Activated T-helper 1 cell treated with anti-CD3 and anti-CD28 coated beads, Interleukin-12 subunit alpha, Interleukin-12 subunit beta, Interleukin-2, Interleukin-4 antibody, amounts not matched to agents 30 ng/mL and 10 ng/mL and 1 ng/mL, durations not matched to agents 14 hours and 24 hours and 36 hours (primary cell): Measurements from ENCODE around the gene SLC26A5. TPM values are rescaled to one million over a fixed set of nuclear protein-coding genes. Genes with fewer than 3 reads are reported as not detected.
A peak's percentile ranks its signal among the peaks of the same experiment; 100 is the strongest.

Source experiments
- DNase-seq: peaks from one replicate; pipeline ENCODE4 v3.0.0; 2021; ENCODE audit warnings: low spot score
- H3K27ac Mint-ChIP-seq: one replicate; pipeline ENCODE4 v1.8.0; 2021; ENCODE audit warnings: mild to moderate bottlenecking, mixed read lengths
- H3K27me3 Mint-ChIP-seq: one replicate; pipeline ENCODE4 v1.8.0; 2022; ENCODE audit warnings: mild to moderate bottlenecking, moderate library complexity, mixed read lengths; ENCODE audit not compliant: insufficient read depth
- H3K36me3 Mint-ChIP-seq: one replicate; pipeline ENCODE4 v1.8.0; 2021; ENCODE audit warnings: low read depth, mixed read lengths
- H3K4me1 Mint-ChIP-seq: one replicate; pipeline ENCODE4 v1.8.0; 2021; ENCODE audit warnings: low read depth, mixed read lengths
- H3K4me3 Mint-ChIP-seq: one replicate; pipeline ENCODE4 v1.8.0; 2021; ENCODE audit warnings: mild to moderate bottlenecking, moderate library complexity, mixed read lengths
- H3K9me3 Mint-ChIP-seq: one replicate; pipeline ENCODE4 v1.8.0; 2021; ENCODE audit warnings: mixed read lengths
- intact Hi-C: fragments of 100-400 bp; cut with micrococcal nuclease; formaldehyde crosslinking; loops from one replicate; pipeline ENCODE4 v1.15.1; 2024
- total RNA-seq: library from RNA; stranded (reverse); gene quantifications from 2 replicates; pipeline ENCODE4 v1.2.3, GENCODE V29; 2022

SLC26A5 gene
- total RNA-seq, 1 donor from 2014 or later, result not detected

DNA sequence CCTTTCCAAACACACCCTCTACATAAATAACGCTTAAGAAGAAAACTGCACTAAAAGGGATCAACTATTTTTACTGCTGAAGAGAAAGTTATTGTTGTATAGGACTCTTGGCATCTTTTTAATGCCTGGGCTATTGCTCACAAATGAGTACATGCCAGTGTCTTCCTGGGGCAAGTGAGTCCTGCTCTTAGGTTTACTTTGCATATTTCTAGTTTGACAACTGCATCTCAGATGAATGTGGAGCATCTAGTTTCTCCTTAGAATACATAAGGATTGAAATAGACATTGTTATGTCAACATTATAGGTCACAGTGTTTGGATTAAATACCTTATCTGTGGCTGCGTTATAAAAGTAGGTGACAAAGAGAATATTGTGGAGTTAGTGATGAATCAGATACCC lies 54.0 kb downstream of the SLC26A5 start:
- H3K4me1 Mint-ChIP-seq, result no peaks in the 10 kb centered on the region
- H3K9me3 Mint-ChIP-seq, result no peaks in the 10 kb centered on the region
- DNase-seq, result no peak
- H3K27ac Mint-ChIP-seq, result no peak overlapping the region
- no peak overlapping the region for H3K4me3 Mint-ChIP-seq
- H3K27me3 Mint-ChIP-seq, result peaks cover 3% of the 10 kb centered on the region
- intact Hi-C loops, result no loop called here
- no peaks in the 10 kb centered on the region for H3K36me3 Mint-ChIP-seq

DNA sequence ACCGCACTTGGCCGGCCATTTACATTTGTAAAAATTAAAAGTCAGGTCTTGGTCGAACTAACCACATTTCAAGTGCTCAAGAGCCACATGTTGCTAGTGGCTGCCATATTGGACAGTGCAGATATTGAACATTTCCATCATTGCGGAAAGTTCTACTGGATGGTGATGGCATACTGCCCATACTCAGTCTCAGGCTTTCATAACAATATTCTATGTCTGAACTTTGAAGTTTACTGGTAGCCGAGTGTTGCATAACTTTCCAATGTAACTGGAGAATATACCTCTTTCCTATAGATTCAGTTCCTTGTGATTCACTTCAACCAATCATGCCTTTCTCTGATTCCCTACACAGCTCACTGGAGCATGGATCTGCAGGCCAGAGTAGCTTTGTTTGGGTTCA lies 54.9 kb downstream of the SLC26A5 start:
- Mint-ChIP-seq H3K27ac (no peak overlapping the region), H3K4me3 (no peak overlapping the region), H3K9me3 (no peaks in the 10 kb centered on the region), H3K36me3 (no peaks in the 10 kb centered on the region), H3K4me1 (no peaks in the 10 kb centered on the region), H3K27me3 (peaks cover 5% of the 10 kb centered on the region)
- intact Hi-C loops, result no loop called here
- no peak for DNase-seq

GRCh38 chr7:103389263-103389662 lies 56.7 kb downstream of the SLC26A5 start:
- peaks cover 5% of the 10 kb centered on the region for H3K27me3 Mint-ChIP-seq
- H3K9me3 Mint-ChIP-seq, result no peaks in the 10 kb centered on the region
- H3K27ac Mint-ChIP-seq, result no peak overlapping the region
- H3K4me3 Mint-ChIP-seq, result no peak overlapping the region
- DNase-seq, result no peak
- no peaks in the 10 kb centered on the region for H3K4me1 Mint-ChIP-seq
- intact Hi-C loops, result no loop called here
- H3K36me3 Mint-ChIP-seq, result no peaks in the 10 kb centered on the region

DNA sequence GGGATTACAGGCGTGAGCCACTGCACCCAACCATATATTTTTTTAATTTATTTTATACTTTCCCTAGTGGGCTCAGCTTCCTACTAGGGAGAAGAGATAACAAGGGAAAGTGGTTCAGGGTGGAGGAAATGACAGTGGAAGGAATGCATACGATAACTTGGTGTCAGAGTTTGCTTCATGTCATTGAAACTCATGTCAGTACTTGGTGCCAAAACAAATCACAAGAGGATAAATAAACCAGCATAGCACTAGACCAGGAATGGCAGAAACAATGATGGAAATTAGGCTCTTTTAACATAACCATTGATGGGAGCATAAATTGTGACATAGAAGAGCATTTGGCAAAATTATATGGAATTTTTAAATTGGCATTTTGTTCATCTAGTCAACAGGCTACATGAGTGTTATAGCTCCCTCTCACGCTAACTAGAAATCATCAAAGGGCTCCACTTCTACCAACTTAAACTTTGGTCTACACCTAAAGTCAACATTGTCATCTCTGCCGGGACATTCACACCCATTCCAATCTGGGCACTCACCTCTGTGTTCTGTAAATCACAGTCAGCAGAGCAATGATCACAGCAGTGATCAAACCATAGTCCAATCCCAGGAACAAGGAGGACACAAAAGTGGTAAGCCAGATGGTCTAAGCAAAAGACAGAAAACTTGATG lies 57.4 kb downstream of the SLC26A5 start:
- H3K4me1 Mint-ChIP-seq, result no peaks in the 10 kb centered on the region
- H3K4me3 Mint-ChIP-seq, result no peak overlapping the region
- no peaks in the 10 kb centered on the region for H3K36me3 Mint-ChIP-seq
- H3K27ac Mint-ChIP-seq, result no peak overlapping the region
- DNase-seq, result no peak
- peaks cover 5% of the 10 kb centered on the region for H3K27me3 Mint-ChIP-seq
- no peaks in the 10 kb centered on the region for H3K9me3 Mint-ChIP-seq
- intact Hi-C loops, result no loop called here

DNA sequence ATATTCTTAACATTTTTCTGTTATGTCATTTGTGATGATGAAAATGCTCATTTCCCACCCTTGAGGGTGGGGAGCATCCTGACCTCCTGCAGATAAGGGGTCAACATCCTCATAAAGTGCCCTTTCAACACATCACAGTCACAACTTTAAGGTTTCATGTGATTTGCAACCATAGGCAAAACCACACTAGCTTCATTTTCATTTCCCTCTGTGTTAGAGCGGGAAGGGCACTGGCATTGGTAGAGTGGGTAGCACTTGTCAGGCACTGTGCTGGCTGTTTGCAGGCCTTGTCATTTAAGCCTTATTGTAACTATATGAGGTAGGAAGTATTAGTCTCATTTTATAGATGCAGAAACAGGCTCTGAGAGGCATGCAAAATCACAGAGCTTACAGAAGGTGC lies 58.8 kb downstream of the SLC26A5 start:
- Mint-ChIP-seq H3K9me3 (no peaks in the 10 kb centered on the region), H3K36me3 (no peaks in the 10 kb centered on the region), H3K4me1 (no peaks in the 10 kb centered on the region), H3K27me3 (peaks cover 5% of the 10 kb centered on the region), H3K4me3 (no peak overlapping the region), H3K27ac (no peak overlapping the region)
- DNase-seq, result no peak
- intact Hi-C loops, result no loop called here

DNA sequence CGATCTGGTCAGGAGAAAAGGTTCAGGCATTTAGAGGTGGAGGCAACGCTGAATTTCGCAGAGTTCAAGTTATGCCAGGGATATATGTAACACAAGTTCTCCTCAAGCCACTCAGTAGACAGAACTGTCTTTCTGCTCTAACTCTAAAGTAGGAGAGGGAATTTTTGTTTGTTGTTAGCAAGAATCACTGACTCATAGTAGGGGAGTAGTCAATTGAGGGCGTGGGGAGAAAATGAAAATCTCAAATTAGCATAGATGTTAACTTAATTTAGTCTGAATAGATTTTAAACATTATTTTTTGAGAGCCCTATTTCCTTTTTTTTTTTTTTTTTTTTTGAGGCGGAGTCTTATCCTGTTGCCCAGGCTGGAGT lies 64.0 kb downstream of the SLC26A5 start:
- intact Hi-C loops, result no loop called here
- DNase-seq, result no peak
- H3K27me3 Mint-ChIP-seq, result peaks cover 6% of the 10 kb centered on the region
- no peaks in the 10 kb centered on the region for H3K4me1 Mint-ChIP-seq
- H3K27ac Mint-ChIP-seq, result no peak overlapping the region
- H3K9me3 Mint-ChIP-seq, result no peaks in the 10 kb centered on the region
- no peak overlapping the region for H3K4me3 Mint-ChIP-seq
- no peaks in the 10 kb centered on the region for H3K36me3 Mint-ChIP-seq

DNA sequence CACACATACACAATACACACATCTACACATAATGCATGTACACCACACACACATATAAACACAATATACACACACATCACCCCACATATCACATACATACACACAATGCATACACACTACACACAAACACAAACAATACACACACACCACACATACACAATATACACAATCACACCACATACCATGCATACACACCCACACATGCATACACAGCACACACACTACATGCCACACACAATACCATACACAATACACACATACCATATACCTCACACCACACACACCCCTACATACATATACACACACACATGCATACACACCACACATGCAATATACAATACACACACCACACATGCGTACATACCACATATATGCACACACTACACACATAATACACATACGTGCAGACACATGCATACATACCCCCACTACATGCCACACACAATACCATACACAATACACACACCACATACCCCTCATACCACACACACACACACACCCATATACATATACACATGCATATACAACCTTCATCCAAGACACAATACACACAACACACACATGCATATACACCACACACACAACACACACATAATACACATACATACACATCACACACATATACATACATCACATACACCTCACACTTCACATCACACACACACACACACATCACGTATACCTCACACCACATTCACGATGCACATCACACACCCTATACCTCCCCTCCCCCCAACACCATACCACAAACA lies 64.6 kb downstream of the SLC26A5 start:
- Mint-ChIP-seq H3K4me3 (no peak overlapping the region), H3K4me1 (no peaks in the 10 kb centered on the region), H3K27me3 (peaks cover 5% of the 10 kb centered on the region), H3K36me3 (no peaks in the 10 kb centered on the region), H3K9me3 (no peaks in the 10 kb centered on the region), H3K27ac (no peak overlapping the region)
- DNase-seq, result no peak
- intact Hi-C loops, result no loop called here

DNA sequence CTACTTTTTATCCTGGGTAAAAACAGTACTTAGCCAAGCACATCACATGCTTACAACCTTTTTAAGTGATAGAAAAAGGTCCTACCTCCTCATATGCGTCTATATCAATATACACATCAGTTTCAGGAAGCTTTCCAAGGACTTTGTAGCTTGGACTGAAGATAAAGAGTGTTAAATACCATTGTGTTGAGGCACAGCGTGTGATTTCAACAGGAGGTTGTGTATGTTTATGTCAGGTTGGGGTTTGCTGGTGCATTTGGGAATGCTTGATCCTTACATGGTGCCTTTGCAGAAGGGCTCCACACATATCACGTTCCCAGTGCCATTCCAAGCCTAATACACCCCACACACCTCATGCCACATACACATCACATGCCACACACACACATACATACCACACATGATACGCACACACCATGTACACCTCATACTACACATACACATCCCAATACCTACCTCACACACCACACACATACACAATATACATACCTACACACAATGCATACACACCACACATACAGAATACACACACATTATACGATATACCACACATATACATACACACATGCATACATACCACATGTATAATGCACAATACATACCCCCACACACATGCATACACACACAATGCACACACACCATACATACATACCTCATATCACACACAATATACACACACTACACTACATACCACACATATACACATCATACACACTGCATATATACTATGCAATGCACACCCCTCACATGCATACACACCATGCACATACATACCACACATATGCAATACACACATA lies 65.4 kb downstream of the SLC26A5 start:
- Mint-ChIP-seq H3K36me3 (no peaks in the 10 kb centered on the region), H3K27me3 (peaks cover 9% of the 10 kb centered on the region), H3K27ac (no peak overlapping the region), H3K4me3 (no peak overlapping the region), H3K4me1 (no peaks in the 10 kb centered on the region), H3K9me3 (no peaks in the 10 kb centered on the region)
- DNase-seq, result no peak
- intact Hi-C loops, result no loop called here

- no peak overlapping the region for H3K27ac Mint-ChIP-seq
- intact Hi-C loops, result no loop called here
Observed at GRCh38 chr7:103379270-103379975, 66.6 kb downstream of the SLC26A5 start.

DNA sequence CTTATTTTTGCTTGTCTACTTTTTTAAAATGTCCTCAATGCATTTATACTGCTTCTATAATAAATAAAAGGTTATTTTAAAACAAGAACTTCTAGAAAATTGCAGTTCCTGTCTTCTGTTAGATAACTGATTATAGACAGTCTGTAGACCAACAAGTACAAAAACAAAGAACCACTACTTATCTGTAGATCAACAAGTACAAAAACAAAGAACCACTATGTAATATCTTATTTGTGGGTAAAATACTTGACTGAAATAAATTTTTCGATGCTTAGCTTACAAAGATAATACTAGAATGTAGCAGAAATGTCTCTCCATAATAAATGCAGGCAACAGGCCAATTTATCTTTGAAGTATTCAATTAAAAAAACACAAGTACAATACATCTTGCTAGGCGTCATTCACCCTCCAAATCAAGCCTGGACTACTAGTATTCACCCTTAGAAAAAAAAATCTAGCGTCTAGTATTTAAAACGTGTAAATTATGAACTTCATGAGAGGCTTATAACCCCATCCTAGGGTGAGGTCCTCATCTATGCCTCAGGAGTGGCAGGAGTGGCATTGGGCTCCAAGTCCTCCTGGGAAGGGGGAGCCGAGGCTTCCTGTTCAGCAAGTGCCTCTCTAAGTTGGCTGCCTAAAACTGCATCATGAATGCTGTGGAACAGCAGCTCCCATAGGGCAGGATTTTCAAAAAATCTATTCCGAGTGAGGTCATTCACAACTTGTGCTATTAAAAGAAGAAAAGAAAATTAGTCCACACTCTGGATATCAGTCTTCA lies 72.0 kb downstream of the SLC26A5 start:
- DNase-seq, result no peak
- peaks cover 7% of the 10 kb centered on the region for H3K27me3 Mint-ChIP-seq
- H3K9me3 Mint-ChIP-seq, result no peaks in the 10 kb centered on the region
- no peak overlapping the region for H3K27ac Mint-ChIP-seq
- peaks cover 4% of the 10 kb centered on the region for H3K36me3 Mint-ChIP-seq
- no peak overlapping the region for H3K4me3 Mint-ChIP-seq
- no peaks in the 10 kb centered on the region for H3K4me1 Mint-ChIP-seq
- intact Hi-C loops, result no loop called here

More at GRCh38 chr7:103379270-103379975, 66.6 kb downstream of the SLC26A5 start:
- H3K9me3 Mint-ChIP-seq, result no peaks in the 10 kb centered on the region
- peaks cover 9% of the 10 kb centered on the region for H3K27me3 Mint-ChIP-seq
- no peaks in the 10 kb centered on the region for H3K4me1 Mint-ChIP-seq
- DNase-seq, result no peak
- H3K36me3 Mint-ChIP-seq, result no peaks in the 10 kb centered on the region
- H3K4me3 Mint-ChIP-seq, result no peak overlapping the region

GRCh38 chr7:103369432-103369831 lies 76.6 kb downstream of the SLC26A5 start:
- Mint-ChIP-seq H3K27me3 (peaks cover 2% of the 10 kb centered on the region), H3K4me1 (no peaks in the 10 kb centered on the region), H3K27ac (no peak overlapping the region), H3K9me3 (no peaks in the 10 kb centered on the region), H3K4me3 (no peak overlapping the region), H3K36me3 (peaks cover 35% of the 10 kb centered on the region)
- intact Hi-C loops, result no loop called here
- DNase-seq, result no peak

DNA sequence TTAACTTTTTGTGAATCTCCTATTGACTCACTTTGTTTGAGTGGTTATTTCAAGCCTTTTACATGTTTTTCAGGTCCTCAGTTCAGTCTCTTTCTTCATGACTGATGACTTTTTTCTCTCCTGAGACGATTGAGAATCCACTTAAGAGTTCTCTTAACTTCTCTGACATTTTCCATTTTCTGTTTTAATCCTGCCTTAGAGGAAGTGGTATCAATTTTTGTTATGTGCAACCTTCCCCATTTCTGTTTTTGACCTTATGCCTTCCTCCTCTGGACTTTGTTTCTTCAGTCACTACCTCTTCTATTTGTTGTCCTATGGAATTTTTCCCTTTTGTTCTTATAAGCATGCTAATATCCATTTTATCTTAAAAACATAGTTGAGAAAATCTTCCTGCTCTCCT lies 96.2 kb downstream of the SLC26A5 start:
- no peak for DNase-seq
- Mint-ChIP-seq H3K4me3 (peak overlapping the region; percentile 95), H3K4me1 (peaks cover 58% of the 10 kb centered on the region), H3K27me3 (no peaks in the 10 kb centered on the region), H3K9me3 (no peaks in the 10 kb centered on the region), H3K27ac (peak overlapping the region; percentile 78), H3K36me3 (peaks cover 23% of the 10 kb centered on the region)
- intact Hi-C loops, result loop anchor here (5.0 kb wide), 1 partner anchor 857 kb away; the partner anchor contains the start of gene ORC5
